Thyroid gland (tissue), 4 donors: ENCODE results near the gene CASKIN2. TPM values are rescaled to one million over a fixed set of nuclear protein-coding genes. Genes with fewer than 3 reads are reported as not detected.
"Not testable (repeated sequence)": the region's sequence is repeated elsewhere in the genome, so short reads cannot be mapped to it uniquely, and the experiment has no call there.

Experiments
- DNase-seq, 2 donors: peaks; one replicate each; pipeline ENCODE4 v3.0.0-alpha.2; 2019
- H3K27ac ChIP-seq, 3 donors: fragments of 200-600 bp; sonication (generic); 1 replicate in 2 of 3; 2 replicates in 1 of 3; pipeline ENCODE4 v1.5.1; 2016 to 2019; ENCODE audit warnings: mild to moderate bottlenecking in 1 of 3, moderate library complexity in 1 of 3
- H3K27me3 ChIP-seq: fragments of 200-600 bp; sonication (generic); one replicate; pipeline ENCODE4 v1.5.1; 2019
- H3K36me3 ChIP-seq, 2 donors: fragments of 200-600 bp; sonication (generic); one replicate each; pipeline ENCODE4 v1.5.1; 2016 to 2019
- H3K4me1 ChIP-seq, 2 donors: fragments of 200-600 bp; sonication (generic); one replicate each; pipeline ENCODE4 v1.5.1; 2017 to 2019
- H3K4me3 ChIP-seq, 3 donors: fragments of 200-600 bp; sonication (generic); replicated peaks in 1 of 3; 1 replicate in 2 of 3; 2 replicates in 1 of 3; pipeline ENCODE4 v1.5.1; 2016; ENCODE audit warnings: mild to moderate bottlenecking in 1 of 3
- H3K9me3 ChIP-seq: fragments of 200-600 bp; sonication (generic); one replicate; pipeline ENCODE4 v1.5.1; 2017
- CTCF ChIP-seq, 6 experiments: fragments of 200-600 bp in 3 of 6; fragments of 450-650 bp in 3 of 6; sonication (generic) in 3 of 6; IDR thresholded peaks; one replicate each; pipeline ENCODE4 v1.5.1; 2016 to 2019; ENCODE audit warnings: antibody characterized with exemption in 6 of 6, mild to moderate bottlenecking in 2 of 6, inconsistent platforms in 1 of 6, moderate library complexity in 1 of 6
- POLR2A ChIP-seq, 2 donors: fragments of 450-650 bp; IDR thresholded peaks; one replicate each; pipeline ENCODE4 v1.6.1; 2017; ENCODE audit warnings: antibody characterized with exemption in 2 of 2, mild to moderate bottlenecking in 2 of 2, moderate library complexity in 1 of 2
- WGBS, 2 donors: methylation state at CpG; one replicate each; pipeline ENCODE4 v1.1.5; 2017; 5-methylcytosine and 5-hydroxymethylcytosine counted together
- intact Hi-C: fragments of 100-400 bp; cut with DNase I; formaldehyde crosslinking; loops from one replicate; pipeline ENCODE4 v1.15.1; 2023
- total RNA-seq, 4 donors: library from RNA; depleted of rRNA; stranded (reverse); fragments of >200 nt; gene quantifications; one replicate each; pipeline ENCODE4 v1.2.3, GENCODE V29; 2016

Gene CASKIN2
- total RNA-seq, 4 donors from 2014 or later = 15.0 to 87.2 (median 21.7) TPM

GRCh38 chr17:75481194-75482068 is 33.9 kb downstream of the CASKIN2 start:
- Histone ChIP-seq H3K9me3 (no peaks in the 10 kb centered on the region), H3K27me3 (no peaks in the 10 kb centered on the region), H3K4me1 (peaks cover 0 to 24% of the 10 kb centered on the region in 2 donors), H3K27ac (no peak overlapping the region), H3K4me3 (no peak overlapping the region), H3K36me3 (no peaks in the 10 kb centered on the region)
- intact Hi-C loops = no loop called here
- 85 to 90% methylated on average over 12 of the region's 13 CpGs for WGBS, 2 donors
- no peak for DNase-seq
- TF ChIP-seq POLR2A (IDR thresholded peaks at IDR 0.05) = no peak
- TF ChIP-seq CTCF (IDR thresholded peaks at IDR 0.05) = no peak

GRCh38 chr17:75480281-75480680 is 35.1 kb downstream of the CASKIN2 start:
- intact Hi-C loops = no loop called here
- no peak for DNase-seq
- no peak overlapping the region for H3K4me3 ChIP-seq
- 91 to 95% methylated on average over 6 of the region's 6 CpGs for WGBS, 2 donors
- no peaks in the 10 kb centered on the region for H3K9me3 ChIP-seq
- no peaks in the 10 kb centered on the region for H3K36me3 ChIP-seq
- H3K27ac ChIP-seq = peak overlapping the region in 1 of 3 donors; percentile 33
- H3K27me3 ChIP-seq = no peaks in the 10 kb centered on the region
- peaks cover 0 to 26% of the 10 kb centered on the region in 2 donors for H3K4me1 ChIP-seq
- TF ChIP-seq POLR2A (IDR thresholded peaks at IDR 0.05) = no peak
- TF ChIP-seq CTCF (IDR thresholded peaks at IDR 0.05) = no peak

- H3K36me3 ChIP-seq = no peaks in the 10 kb centered on the region
- no peaks in the 10 kb centered on the region for H3K27me3 ChIP-seq
- no peak overlapping the region for H3K27ac ChIP-seq
- intact Hi-C loops = no loop called here
- no peak for DNase-seq
- H3K4me1 ChIP-seq = peaks cover 0 to 28% of the 10 kb centered on the region in 2 donors
- TF ChIP-seq CTCF (IDR thresholded peaks at IDR 0.05) = no peak
- TF ChIP-seq POLR2A (IDR thresholded peaks at IDR 0.05) = no peak
- WGBS, 2 donors = 48 to 80% methylated on average over 5 to 7 of the region's 7 CpGs
- H3K4me3 ChIP-seq = no peak overlapping the region
- H3K9me3 ChIP-seq = no peaks in the 10 kb centered on the region
Observed at GRCh38 chr17:75478508-75478907, 36.8 kb downstream of the CASKIN2 start.

GRCh38 chr17:75477490-75477862 is 37.9 kb downstream of the CASKIN2 start:
- H3K4me1 ChIP-seq = peaks cover 0 to 28% of the 10 kb centered on the region in 2 donors
- intact Hi-C loops, H3K36me3 ChIP-seq, H3K27me3 ChIP-seq, H3K4me3 ChIP-seq, H3K9me3 ChIP-seq, DNase-seq: not testable (repeated sequence)
- 87 to 89% methylated on average over 11 of the region's 11 CpGs for WGBS, 2 donors
- peak overlapping the region in 1 of 3 donors; percentile 28 for H3K27ac ChIP-seq

GRCh38 chr17:75476752-75477489 is 38.4 kb downstream of the CASKIN2 start:
- H3K27ac ChIP-seq = peak overlapping the region in 2 of 3 donors; percentile 27 to 28
- intact Hi-C loops = no loop called here
- TF ChIP-seq POLR2A (IDR thresholded peaks at IDR 0.05) = no peak
- TF ChIP-seq CTCF (IDR thresholded peaks at IDR 0.05) = no peak
- no peak for DNase-seq
- H3K36me3 ChIP-seq = no peaks in the 10 kb centered on the region
- WGBS, 2 donors = 71 to 79% methylated on average over 10 to 11 of the region's 11 CpGs
- H3K9me3 ChIP-seq = no peaks in the 10 kb centered on the region
- no peaks in the 10 kb centered on the region for H3K27me3 ChIP-seq
- no peak overlapping the region for H3K4me3 ChIP-seq
- peaks cover 0 to 28% of the 10 kb centered on the region in 2 donors for H3K4me1 ChIP-seq
